HG03439 (cell line): ENCODE results near the gene BRINP2.

Experiments used
- ATAC-seq: cut with Tn5 transposase; IDR thresholded peaks from one replicate; pipeline ENCODE4 v1.9.1; 2021; ENCODE audit warnings: mild to moderate bottlenecking, moderate library complexity; ENCODE audit not compliant: unreplicated experiment

Gene BRINP2

DNA sequence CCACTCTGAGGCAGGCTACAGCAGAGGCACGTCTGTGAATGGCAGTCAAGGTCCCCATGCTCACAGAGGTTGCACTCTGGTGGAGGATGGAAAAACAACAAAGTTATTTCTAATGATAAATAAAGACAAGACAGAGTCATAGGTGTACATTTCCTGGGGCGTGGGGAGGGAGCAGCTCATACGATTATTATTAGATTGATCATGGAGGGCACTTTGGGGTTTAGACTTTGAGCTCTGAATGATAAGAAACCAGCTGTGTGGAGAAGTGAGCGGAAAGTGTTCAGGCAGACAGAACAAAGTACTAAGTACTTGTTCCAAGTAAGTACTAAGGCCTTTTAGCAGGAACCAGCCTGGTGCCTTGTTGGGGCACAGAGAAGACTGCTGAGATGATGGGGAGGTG is 86.8 kb downstream of the BRINP2 start:
- ATAC-seq: no peak

DNA sequence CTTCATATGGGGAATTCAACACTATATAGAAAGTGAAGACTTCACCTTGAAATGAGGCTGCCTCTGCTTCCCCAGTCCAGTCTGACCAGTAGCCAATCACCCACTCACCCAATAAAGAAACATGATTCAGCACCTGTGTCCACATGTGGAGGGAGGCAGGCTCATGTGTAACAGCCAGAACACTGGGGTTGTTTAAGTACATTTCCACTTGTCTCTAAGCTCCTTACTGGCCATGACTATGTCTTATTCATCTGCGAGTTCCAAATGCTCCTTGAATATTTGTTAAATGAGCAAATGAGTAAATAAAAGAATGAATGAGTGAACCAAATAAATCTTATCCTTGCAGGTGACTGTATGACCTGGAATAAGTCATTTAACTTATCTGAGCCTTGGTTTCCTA is 100.1 kb downstream of the BRINP2 start:
- ATAC-seq: no peak

DNA sequence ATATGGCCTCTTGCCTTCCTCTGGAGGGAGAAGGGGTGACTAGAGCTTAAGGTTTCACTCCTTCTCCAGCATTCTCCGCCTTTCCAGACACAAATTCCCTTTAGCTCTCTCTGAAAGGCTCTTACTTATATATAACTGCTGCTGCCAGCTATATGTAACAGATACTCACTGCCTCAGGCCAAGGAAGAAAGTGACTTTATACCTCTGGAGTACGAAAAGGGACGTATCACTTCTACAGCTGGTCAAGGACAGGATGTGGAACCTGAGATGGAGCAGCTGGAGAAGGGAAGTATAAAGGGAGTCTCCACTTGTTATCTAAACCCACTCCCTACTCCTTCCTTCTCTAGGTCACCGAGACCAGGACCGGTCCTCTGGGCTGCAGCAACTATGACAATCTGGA is 102.4 kb downstream of the BRINP2 start:
- ATAC-seq: no peak

DNA sequence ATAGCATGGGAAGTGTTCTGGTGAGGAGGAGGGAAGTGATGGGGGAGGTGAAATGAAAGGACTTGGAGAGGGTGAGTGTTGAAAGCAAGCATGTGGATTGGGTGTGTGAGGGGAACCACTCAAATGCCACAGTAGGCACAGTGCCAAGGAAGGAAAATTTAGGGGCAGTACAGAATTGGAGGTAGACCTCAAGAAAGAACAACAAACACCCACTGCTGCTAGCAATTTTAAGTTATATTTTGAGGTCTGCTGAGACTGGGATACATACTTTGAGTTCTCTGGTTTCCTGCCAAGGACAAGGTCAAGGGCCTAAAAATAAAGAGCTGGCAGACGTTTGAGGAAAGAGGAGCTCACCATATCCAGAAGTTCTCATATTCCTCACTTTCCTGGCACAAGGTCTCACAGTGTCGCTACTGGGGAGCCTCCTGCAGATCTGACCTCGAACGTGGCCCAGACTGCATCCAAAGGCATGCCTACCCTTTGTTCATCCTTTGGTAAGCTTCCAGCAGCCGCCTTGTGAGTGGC is 104.0 kb downstream of the BRINP2 start:
- ATAC-seq: no peak

DNA sequence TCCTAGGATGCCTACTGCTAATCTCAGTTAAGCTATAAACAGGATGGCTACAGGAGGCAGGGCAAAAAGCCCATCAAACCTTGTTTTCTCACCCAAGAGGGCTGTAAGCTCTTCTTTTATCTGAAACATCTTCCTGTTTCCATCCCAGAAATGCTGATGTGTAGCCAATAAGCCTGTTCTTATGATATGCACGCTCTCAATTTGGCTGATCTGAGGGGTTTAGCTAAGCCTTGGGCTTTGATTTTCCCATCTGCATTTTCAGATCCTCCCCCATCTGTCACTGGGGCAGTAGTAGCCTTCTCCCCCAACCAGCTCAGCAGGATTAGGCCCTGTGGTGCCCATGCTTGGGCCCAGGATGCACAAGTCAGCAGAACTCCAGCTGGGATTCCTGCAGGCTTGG is 105.0 kb downstream of the BRINP2 start:
- ATAC-seq: no peak

DNA sequence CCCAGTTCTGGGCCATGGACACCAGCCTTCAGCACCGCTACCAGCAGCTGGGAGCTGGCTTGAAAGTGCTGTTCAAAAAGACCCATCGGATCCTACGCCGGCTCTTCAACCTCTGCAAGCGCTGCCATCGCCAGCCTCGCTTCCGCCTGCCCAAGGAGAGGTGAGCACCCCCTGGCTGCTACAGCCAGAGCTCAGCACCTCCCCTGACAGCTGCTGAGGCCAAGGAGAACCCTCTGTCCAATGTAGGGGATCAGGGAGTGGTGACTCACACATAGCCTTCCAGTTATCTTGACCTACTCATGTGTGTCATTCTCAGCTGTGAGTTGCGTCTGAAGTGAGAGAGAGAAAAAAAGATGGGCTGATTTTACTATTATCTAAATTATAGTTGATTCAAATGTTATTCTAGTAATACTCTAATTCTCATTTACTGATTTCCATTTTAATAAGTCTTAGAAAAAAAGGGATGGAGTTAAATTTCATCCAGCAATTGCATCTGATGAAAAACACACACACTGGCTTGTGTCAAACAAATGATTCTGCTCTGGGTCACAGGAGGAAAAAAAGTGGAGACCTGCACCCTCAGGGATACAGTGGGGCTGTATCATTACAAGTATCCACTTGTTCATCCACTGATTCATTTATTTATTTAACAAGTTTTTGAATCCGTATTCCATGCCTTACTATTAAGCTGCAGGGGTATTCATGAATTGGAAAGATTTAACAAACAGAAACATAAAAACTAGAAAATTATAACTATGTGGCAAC is 108.0 kb downstream of the BRINP2 start:
- ATAC-seq: no peak

DNA sequence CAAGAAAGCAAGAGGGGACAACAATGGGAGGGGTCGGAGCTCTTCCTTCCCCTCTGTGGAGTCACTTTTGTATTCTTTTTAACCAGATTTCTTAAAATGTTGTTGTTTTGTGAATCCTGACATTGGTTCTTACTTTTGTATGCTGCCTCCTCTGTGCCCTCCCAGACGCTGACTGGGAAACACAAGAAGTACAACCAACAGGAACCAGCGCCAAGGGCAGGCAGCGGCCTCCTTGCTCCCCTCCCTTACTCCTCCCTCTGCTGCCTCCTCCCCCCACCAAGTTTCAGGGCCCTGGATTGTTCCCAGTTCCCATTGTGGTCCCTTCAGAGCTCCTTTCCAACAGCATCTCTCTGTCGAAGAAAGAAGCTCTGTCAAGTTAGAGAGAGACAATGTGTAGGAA is 111.1 kb downstream of the BRINP2 start:
- ATAC-seq: no peak

DNA sequence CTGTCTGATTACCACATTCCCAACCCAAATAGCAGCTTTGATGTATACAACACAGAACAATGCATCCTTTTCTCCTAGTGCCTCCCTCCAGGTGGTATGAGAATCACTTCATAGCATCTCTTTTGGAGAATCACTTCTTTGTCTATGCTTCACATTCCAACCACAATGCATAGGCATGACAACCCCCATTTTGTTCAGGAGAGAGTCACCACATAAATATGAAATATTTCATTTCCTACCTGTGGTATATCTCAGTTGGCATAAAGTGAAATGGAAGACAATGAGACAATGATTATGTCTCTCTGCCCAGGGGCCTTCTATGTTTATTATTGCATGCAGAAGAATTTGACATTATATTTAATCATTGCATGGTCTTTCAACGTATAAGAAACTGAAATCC is 112.2 kb downstream of the BRINP2 start:
- no peak for ATAC-seq

DNA sequence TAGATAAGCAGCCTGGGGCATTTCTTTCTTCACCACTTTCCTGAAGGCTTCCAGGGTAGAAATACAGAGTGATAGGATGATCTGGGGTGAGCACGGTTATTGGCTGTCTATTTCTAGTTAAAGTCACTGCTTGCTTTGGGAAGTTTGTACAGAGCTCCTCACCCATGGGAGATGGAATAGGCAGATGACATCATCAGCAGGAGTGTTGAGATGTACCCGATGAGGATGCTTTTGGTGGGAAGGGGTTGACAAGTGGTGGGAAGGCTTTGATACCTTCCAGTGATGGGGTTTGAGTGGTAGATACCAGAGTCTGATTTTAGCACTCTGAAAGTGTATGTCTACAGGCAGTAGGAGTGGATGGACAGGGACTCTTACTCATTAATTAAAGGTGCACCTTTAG is 112.6 kb downstream of the BRINP2 start:
- ATAC-seq: no peak

DNA sequence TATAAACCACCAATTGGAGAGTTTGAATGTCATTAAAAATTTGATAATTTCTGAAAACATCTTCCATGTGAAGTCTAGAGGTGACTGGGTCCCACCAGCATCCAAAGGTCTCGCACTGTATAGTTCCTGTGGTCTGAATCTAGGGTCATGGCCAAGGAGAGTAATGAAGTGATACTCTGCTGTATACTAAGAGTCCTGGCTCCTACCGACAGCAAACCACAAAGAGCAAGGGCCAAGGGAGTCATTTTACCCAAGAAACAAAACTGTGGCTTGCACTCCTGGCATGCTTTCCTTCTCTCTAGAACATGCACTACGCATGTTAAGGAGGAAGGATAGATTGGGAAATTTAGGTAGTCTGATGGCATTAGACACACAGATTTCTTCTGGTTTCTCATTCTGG is 115.6 kb downstream of the BRINP2 start:
- ATAC-seq: no peak

DNA sequence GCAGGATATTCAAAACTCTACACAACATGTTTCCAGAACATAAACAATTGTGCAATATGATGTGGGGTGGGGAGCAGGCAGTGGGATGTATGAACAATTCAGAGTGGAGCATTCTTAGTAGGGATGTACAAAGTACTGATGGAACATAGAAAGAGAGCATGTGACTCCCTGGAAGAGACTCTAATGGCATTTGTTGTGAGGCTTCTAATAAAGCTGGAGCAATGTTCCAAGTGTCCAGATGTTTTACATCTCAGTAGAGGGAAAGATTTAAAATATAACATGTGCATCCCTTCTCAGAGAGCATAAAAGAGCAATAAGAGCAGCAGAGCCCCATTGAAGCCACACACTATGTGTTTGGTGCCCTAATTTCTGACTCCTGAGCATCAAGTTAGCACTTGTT is 116.5 kb downstream of the BRINP2 start:
- no peak for ATAC-seq

DNA sequence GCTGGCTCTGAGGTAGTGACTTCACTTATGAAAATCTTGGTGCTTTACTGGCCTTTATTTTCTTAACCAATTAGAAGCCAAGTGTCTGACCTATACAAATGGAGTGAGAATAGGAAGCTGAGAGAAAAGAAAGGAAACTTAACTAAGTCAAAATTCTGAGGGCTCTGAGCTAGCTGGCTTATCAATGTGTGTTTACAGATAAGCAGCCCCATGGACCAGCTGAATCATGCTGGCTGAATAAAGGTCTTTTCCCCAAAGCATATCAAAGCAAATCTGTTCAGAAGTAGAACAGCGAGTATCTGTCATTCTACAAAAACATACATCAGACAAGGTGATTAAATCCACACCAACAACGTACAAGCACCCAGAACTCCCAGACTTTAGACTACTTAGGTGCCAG is 117.2 kb downstream of the BRINP2 start:
- no peak for ATAC-seq

DNA sequence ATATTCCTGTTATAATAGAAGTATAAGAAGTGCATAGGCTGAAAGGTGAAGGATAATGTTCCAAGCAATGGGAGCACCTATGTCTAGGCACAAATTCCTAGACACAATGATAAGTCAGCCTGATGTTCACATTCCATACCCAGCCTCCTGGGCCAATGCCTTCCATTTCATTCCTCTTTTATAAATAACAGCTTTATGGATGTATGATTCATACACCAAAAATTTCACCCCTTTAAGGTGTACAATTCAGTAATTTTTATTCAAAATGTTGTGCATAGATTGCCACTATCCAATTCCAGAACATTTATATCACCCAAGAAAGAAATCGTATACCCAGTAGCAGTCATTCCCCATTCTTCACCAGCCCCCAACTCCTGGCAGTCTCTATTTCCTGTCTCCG is 118.8 kb downstream of the BRINP2 start:
- ATAC-seq: no peak

DNA sequence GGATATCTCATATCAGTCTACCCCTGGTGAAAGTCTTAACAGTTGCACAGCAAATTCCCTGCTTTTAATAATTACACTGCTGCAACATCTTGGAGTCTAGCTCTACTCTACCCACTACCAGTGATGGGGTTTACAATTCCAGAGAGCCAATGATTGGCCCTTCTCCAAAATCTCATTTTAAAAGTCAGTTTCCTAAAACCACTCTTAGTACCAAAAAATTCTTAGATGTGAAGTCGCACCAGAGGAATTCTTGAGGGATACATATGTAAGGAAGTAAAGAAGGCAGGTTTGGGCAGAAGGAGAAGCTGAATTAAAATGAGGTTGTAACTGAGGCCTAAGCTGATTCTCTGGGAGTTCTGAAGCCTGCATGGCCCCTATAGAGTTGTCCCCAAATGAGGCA is 129.7 kb downstream of the BRINP2 start:
- no peak for ATAC-seq

DNA sequence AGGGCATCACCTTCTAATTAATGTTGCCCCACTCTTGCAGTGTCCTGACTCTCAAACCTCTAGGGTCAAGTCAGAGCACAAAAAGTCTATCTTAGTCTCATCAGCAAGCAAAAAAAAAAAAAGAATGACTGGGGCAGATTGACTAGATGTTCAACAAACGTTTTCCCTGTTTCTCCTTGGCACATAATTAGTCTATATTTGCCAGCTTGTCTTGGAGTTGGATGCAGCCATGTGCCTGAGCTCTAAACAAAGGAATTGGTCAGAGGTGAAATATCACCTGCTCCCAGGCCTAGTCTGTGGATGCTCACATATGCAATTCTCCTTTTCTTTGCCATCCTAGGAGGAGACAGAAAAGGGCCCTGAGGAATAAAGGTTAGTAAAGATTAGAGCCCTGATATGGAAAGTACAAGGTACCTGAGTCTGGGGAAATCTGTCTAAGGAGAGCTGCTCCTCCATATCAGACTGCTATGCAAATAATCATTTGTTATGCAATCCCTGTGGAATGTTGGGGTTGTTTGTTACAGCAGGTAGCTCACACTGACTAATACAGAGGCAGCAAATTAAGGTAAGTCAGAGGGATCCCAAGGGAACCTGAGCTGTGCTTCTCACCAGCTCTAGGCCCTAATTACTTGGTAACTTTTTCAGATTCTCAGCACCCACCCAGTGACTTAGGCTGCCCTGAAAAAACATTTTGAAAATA is 130.8 kb downstream of the BRINP2 start:
- no peak for ATAC-seq

DNA sequence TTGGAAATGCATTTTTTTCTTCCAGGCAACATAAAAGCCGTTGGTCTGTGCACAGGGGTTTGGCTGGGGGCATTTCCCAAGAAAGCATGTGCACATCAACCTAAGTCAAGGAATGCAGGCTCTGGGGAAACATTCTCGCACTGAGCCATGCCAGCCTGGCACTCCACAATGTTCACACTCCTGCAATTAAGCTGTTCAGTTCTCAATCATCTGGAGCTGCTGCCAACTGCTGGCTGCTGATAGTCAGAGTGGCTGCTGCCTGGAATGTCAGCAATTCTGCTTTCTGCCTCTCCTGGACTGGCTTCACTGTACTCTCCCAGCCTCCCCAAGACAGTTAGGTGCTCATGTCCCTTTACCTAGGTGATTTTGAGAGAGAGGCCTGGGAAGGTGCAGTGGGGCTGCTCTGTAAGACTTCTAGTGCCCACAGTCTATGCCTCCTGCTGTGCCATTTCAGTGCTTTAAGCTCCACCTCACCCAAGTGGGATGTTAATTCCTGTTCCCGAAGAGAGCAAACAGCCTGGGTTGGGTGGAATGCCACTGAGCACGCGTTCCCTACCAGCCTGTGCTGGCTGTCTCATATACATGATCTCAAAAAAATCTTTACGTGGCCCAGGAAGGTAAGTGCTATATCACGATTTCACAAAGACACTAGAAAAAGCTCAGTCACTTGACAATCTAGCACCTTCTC is 131.7 kb downstream of the BRINP2 start:
- no peak for ATAC-seq

DNA sequence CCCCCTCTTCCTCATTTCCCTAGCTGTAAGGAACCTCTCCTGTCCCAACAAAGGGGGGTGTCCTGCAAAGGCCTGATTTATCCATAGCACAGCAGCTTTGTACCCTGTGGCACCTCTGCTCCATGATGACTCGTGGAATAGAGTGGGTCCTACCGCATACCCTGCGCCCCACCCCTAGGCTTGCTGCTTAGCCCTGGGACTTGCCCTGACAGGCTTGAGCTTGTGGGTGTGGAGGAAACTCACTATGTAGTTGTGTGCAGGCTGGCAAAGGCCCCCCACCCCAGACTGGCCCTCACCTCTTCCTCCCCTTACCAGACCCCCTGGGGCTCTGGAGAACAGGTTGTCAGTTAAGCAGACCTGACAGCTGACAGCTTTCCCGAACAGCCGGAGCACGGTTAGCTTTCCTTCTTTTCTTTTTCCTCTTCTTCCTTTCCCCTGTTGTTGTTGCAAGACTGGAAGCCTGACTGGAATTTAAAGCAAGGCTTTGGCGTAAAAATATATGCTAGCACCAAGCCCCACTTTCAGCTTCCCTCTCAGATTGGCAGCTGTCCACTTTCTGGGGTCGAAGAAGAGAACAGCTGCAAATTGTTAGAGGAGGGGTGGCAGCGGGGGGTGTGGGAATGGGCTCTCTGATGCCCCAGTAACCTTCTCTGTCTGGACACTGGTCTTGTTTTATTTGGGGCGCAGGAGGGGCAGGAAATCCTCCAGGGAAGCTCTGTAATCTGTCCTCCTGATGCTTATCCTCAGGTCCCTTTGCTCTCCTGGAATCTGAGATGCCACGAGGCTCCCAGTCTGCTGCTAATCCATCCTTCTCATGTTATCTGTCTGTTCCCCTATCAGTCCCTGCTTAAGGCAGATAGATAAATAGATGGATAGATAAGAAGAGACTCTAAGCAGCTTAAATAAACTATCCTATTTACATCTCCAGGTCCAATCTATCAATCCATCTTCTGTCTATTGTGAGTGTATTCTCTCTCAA is 134.6 kb downstream of the BRINP2 start:
- no peak for ATAC-seq

DNA sequence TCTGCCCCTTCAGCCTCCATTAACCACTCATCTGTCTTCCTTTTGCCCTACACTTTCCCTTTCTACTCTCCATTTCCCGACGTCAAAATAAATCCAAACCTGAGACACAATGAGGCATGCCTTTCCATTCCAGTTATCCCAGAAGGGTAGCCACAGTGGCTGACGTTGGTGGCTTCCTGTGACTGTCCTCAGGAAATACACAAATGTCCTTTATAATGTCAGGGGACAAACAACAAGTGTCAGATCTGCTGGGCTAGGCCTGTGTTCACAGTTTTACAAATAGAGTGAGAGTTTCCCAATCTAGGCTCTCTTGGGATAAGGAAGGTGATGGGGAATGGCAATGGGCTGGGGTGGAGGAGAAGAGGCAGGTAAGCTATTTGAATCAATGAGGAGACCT is 135.3 kb downstream of the BRINP2 start:
- ATAC-seq: no peak

DNA sequence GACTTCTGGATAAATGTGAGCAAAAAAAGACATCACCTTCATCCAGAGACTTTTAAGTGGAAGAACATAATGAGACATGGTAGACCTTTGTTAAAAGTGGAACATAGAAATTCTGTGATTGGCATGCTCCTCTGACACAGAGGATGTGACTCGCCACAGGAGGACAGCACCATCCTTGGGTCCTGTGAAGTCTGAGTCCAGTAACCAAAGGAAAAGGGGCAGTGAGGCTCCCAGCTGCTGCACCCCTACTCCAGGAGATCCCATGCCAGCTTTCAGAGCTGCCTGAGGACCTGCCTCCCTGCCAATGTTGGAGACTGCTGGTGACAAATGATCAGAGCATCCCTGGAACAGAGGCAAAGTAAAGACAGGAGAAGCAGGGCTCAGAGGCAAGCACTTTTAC is 136.2 kb downstream of the BRINP2 start:
- ATAC-seq: no peak

DNA sequence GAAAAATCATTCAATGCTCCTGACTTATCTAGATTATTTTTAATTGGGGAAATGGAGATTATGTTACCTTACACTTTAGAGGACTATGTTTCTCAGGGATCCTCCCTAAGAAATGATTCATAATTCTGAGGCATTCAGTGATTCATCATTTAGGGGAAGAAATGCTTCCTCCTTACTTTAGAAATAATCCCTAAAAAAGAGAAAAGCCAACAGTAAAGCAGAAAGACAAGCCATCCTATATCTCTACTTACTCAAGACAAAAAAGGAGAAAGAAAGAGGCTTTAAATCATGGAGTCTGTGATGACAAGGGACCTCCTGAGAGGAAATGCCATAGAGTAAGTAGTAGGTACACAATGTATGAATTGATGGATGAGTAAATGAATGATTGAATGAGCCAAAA is 137.0 kb downstream of the BRINP2 start:
- no peak for ATAC-seq

DNA sequence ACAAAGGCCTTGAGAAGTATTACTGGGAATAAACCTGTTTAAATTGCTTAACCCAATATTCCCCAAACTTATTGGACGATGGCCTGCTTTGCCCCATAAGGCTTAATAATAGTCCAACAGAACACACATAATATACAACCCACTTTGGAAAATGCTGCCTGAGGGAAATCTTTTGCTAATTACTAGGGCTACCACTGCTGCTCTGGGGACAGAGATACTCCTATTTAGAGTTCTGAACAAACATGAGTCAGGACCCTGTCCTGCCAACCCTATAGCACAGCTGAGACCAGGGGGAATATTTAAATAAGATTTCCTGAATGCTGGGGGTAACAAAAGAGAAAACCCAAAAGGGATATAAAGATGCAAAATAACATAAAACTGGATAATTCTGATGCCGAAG is 139.1 kb downstream of the BRINP2 start:
- ATAC-seq: no peak
